Keratinocyte (primary cell): ENCODE data around the gene SPINT3.

Experiments
- CTCF ChIP-seq, 3 experiments: IDR thresholded peaks in 1 of 3; conservative IDR thresholded peaks in 1 of 3; optimal IDR thresholded peaks in 1 of 3; 2 replicates in 2 of 3; 3 replicates in 1 of 3; pipeline versions ENCODE3 to v1.5.1; 2011; ENCODE audit warnings: low read length in 3 of 3, mild to moderate bottlenecking in 3 of 3, moderate library complexity in 2 of 3, control low read depth in 1 of 3, inconsistent platforms in 1 of 3; ENCODE audit not compliant: insufficient read depth in 2 of 3; ENCODE audit errors: extremely low read depth in 1 of 3
- EZH2 ChIP-seq: IDR thresholded peaks from one replicate; pipeline ENCODE4 v1.6.1; 2012; ENCODE audit warnings: inconsistent platforms, mild to moderate bottlenecking, low read length, moderate library complexity

GRCh38 chr20:45484676-45485075 lies 30.7 kb downstream of the SPINT3 start:
- no peak for TF ChIP-seq CTCF (optimal IDR thresholded peaks at IDR 0.05 in 1 of 3, IDR thresholded peaks at IDR 0.05 in 1 of 3, conservative IDR thresholded peaks at IDR 0.05 in 1 of 3; ENCODE audit: extremely low read depth in 1 of 3, insufficient read depth in 2 of 3, low read length in 3 of 3)
- no peak for TF ChIP-seq EZH2
